K562 (cell line): Measurements from ENCODE around the gene POLN. TPM values are rescaled to one million over a fixed set of nuclear protein-coding genes. Genes with fewer than 3 reads are reported as not detected.

Experiments used
- ATAC-seq: fragments of 200-7000 bp; cut with Tn5 transposase; 3 replicates; pipeline ENCODE4 v1.9.1; 2020; ENCODE audit warnings: moderate library complexity
- BruUV-seq: library from RNA; stranded (reverse); fragments of 400-500 nt; replicated peaks from 2 replicates; lab custom pipeline; 2021; lab: Mats Ljungman, UMichigan
- CTCF ChIA-PET: fragments of 300-600 bp; formaldehyde crosslinking; extraction: SDS; loops from one replicate; lab custom pipeline; 2021; ENCODE audit warnings: low intra/inter-chr PET ratio; lab: Yijun Ruan, JAX
- POLR2A ChIA-PET: fragments of 300-600, 350-650 bp; sonication (Branson Sonifier 250); formaldehyde crosslinking; extraction: SDS; loops from one replicate; lab custom pipeline; 2021; ENCODE audit warnings: antibody characterized with exemption, inconsistent platforms; lab: Yijun Ruan, JAX
- DNase-seq, 4 experiments: peaks; one replicate each; pipeline versions ENCODE4 v3.0.0 to v3.0.0-alpha.2; 2011 to 2018; ENCODE audit warnings: low spot score in 3 of 4, mixed read lengths in 3 of 4; ENCODE audit errors: extremely low read depth in 1 of 4
- FAIRE-seq: peaks from 2 replicates; lab custom pipeline; 2011; peaks lifted over from hg19 to GRCh38; lab: Jason Lieb, UNC
- H2AFZ ChIP-seq: 2 replicates; pipeline ENCODE4 v1.6.0; 2011; ENCODE audit warnings: low read depth, low read length, control low read depth, inconsistent platforms
- H3K27ac ChIP-seq: fragments of 200-600 bp; 3 replicates; pipeline ENCODE4 v1.8.0; 2011; ENCODE audit warnings: low read depth, mild to moderate bottlenecking, control low read depth, inconsistent platforms, low read length, moderate library complexity, mixed read lengths; ENCODE audit errors: extremely low read depth
- H3K27me3 ChIP-seq, 2 experiments: fragments of 300-600 bp in 1 of 2; 2 replicates in 1 of 2; 3 replicates in 1 of 2; pipeline versions ENCODE4 v1.6.0 to v1.8.0; 2011; ENCODE audit warnings: inconsistent platforms in 2 of 2, low read length in 2 of 2, mild to moderate bottlenecking in 1 of 2, mixed read lengths in 1 of 2, moderate library complexity in 1 of 2; ENCODE audit not compliant: control insufficient read depth in 2 of 2, insufficient read depth in 2 of 2
- H3K36me3 ChIP-seq: fragments of 300-600 bp; 3 replicates; pipeline ENCODE4 v1.8.0; 2011; ENCODE audit warnings: mild to moderate bottlenecking, low read length, inconsistent platforms; ENCODE audit not compliant: control insufficient read depth, insufficient read depth
- H3K4me1 ChIP-seq, 2 experiments: fragments of 200-600 bp in 1 of 2; replicated peaks in 1 of 2; 2 replicates in 1 of 2; 3 replicates in 1 of 2; pipeline versions ENCODE4 v1.5.1 to v1.8.0; 2011; ENCODE audit warnings: inconsistent platforms in 2 of 2, low read length in 2 of 2, mild to moderate bottlenecking in 1 of 2, mixed read lengths in 1 of 2, moderate library complexity in 1 of 2; ENCODE audit not compliant: control insufficient read depth in 2 of 2, insufficient read depth in 2 of 2
- H3K4me2 ChIP-seq: 2 replicates; pipeline ENCODE4 v1.6.1; 2011; ENCODE audit warnings: low read length, control low read depth, inconsistent platforms, mixed read lengths; ENCODE audit not compliant: insufficient read depth
- H3K4me3 ChIP-seq: fragments of 200-600 bp; sonication (generic), shearing (Covaris generic); 2 replicates; pipeline ENCODE4 v1.5.1; 2016; ENCODE audit warnings: control low read depth, inconsistent platforms
- H3K79me2 ChIP-seq: fragments of 200-600 bp; 3 replicates; pipeline ENCODE4 v1.8.0; 2011; ENCODE audit warnings: low read length, inconsistent platforms; ENCODE audit not compliant: control insufficient read depth, insufficient read depth
- H3K9ac ChIP-seq, 2 experiments: 2 replicates each; pipeline versions ENCODE4 v1.6.0 to v1.6.1; 2011; ENCODE audit warnings: low read depth in 2 of 2, low read length in 2 of 2, control low read depth in 1 of 2, inconsistent platforms in 1 of 2, mild to moderate bottlenecking in 1 of 2, mixed read lengths in 1 of 2; ENCODE audit not compliant: insufficient read depth in 1 of 2
- H3K9me1 ChIP-seq: one replicate; pipeline ENCODE4 v1.6.0; 2011; ENCODE audit warnings: inconsistent platforms, mild to moderate bottlenecking, low read length, moderate library complexity; ENCODE audit not compliant: control insufficient read depth, insufficient read depth
- H3K9me3 ChIP-seq: replicated peaks from 2 replicates; pipeline ENCODE4 v1.5.1; 2011; ENCODE audit warnings: low read depth, low read length, inconsistent platforms; ENCODE audit not compliant: control insufficient read depth, insufficient read depth
- H4K20me1 ChIP-seq: replicated peaks from 2 replicates; pipeline ENCODE4 v1.6.1; 2011; ENCODE audit warnings: low read length, inconsistent platforms, mixed read lengths; ENCODE audit not compliant: control insufficient read depth, insufficient read depth
- C11orf30 ChIP-seq: fragments of 450-650 bp; IDR thresholded peaks from 2 replicates; pipeline ENCODE4 v1.6.1; 2016; ENCODE audit warnings: low read depth, mild to moderate bottlenecking
- HNRNPL ChIP-seq: fragments of 200-400 bp; formaldehyde crosslinking; IDR thresholded peaks from 2 replicates; pipeline ENCODE4 v1.6.1; 2017; ENCODE audit warnings: low read depth, mild to moderate bottlenecking, low read length
- WGBS: fragments of 100-300 bp; shearing (Covaris generic); methylation state at CpG from one replicate; pipeline ENCODE4 v1.1.6; 2016; ENCODE audit warnings: low coverage, mixed read lengths; ENCODE audit not compliant: insufficient coverage; ENCODE audit errors: missing lambda C conversion rate; 5-methylcytosine and 5-hydroxymethylcytosine counted together
- in situ Hi-C: fragments of 300-500 bp; cut with MboI; formaldehyde crosslinking; loops from 4 replicates; pipeline ENCODE4 v1.15.0; 2018; ENCODE audit warnings: inconsistent platforms, mixed read lengths
- intact Hi-C: fragments of 100-400 bp; cut with micrococcal nuclease; formaldehyde crosslinking; loops from 2 replicates; pipeline ENCODE4 v1.14.2; 2022
- polyA plus RNA-seq, 8 experiments: library from polyadenylated mRNA; depleted of rRNA in 4 of 8; stranded (reverse) in 5 of 8; unstranded in 3 of 8; fragments of >200 nt; fragmentation: Nextera tagmentation in 2 of 8; fragmentation: Illumina TruSeq in 1 of 8; extraction: Ambion mirVana in 2 of 8; extraction: Trizol in 1 of 8; gene quantifications; 2 replicates each; pipeline versions ENCODE4 v1.2.1 to v1.2.3, GENCODE V29; 2011 to 2014; ENCODE audit warnings: inconsistent platforms in 1 of 8, missing spikeins in 1 of 8
- total RNA-seq, 7 experiments: library from RNA; depleted of rRNA in 6 of 7; stranded (reverse); fragments of >200 nt in 6 of 7; fragmentation: Illumina TruSeq in 2 of 7; extraction: Trizol in 2 of 7; gene quantifications; 2 replicates each; pipeline versions ENCODE4 v1.2.1 to v1.2.3, GENCODE V29; 2011 to 2021; ENCODE audit warnings: low replicate concordance in 1 of 7
- TF ChIP-seq, protein P1 (sequence below): sonication (generic); formaldehyde crosslinking; IDR thresholded peaks from 2 replicates; pipeline ENCODE4 v1.8.0; 2022; ENCODE audit warnings: mild to moderate bottlenecking, missing genetic modification reagents

Gene POLN
- total and polyA plus RNA-seq, 9 of the 15 experiments (the other 6 are each of a cell fraction or from before 2014, with no cell fraction given): 0.08 to 0.91 (median 0.32) TPM

GRCh38 chr4:2250357-2251072, 8.6 kb upstream of the POLN start:
- 81% methylated on average over 30 of the region's 30 CpGs for WGBS
- H3K27ac ChIP-seq: no peak overlapping the region
- TF ChIP-seq, protein P1, sequence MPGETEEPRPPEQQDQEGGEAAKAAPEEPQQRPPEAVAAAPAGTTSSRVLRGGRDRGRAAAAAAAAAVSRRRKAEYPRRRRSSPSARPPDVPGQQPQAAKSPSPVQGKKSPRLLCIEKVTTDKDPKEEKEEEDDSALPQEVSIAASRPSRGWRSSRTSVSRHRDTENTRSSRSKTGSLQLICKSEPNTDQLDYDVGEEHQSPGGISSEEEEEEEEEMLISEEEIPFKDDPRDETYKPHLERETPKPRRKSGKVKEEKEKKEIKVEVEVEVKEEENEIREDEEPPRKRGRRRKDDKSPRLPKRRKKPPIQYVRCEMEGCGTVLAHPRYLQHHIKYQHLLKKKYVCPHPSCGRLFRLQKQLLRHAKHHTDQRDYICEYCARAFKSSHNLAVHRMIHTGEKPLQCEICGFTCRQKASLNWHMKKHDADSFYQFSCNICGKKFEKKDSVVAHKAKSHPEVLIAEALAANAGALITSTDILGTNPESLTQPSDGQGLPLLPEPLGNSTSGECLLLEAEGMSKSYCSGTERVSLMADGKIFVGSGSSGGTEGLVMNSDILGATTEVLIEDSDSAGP (CRISPR knock-in tag): no peak
- TF ChIP-seq C11orf30: no peak
- peak; percentile 54; the same call in 1 of the 2 replicates for TF ChIP-seq HNRNPL
- TF ChIP-seq, all 486 proteins: peak for 1
- Histone ChIP-seq H3K9ac (no peak overlapping the region), H3K79me2 (no peaks in the 10 kb centered on the region), H4K20me1 (no peaks in the 10 kb centered on the region; the same call in 1 of the 2 replicates), H3K4me2 (no peak overlapping the region), H3K9me3 (no peaks in the 10 kb centered on the region), H3K27me3 (no peaks in the 10 kb centered on the region), H3K9me1 (no peaks in the 10 kb centered on the region), H3K36me3 (no peaks in the 10 kb centered on the region), H3K4me3 (no peak overlapping the region), H2AFZ (no peak overlapping the region), H3K4me1 (peaks cover 0 to 75% of the 10 kb centered on the region in 2 experiments; a peak in 3 of 5 replicates)
- FAIRE-seq: no peak
- intact Hi-C loops (no loop called here), in situ Hi-C loops (no loop called here)
- DNase-seq: no peak
- ChIA-PET CTCF (interaction anchor here (0.7 kb wide), 1 partner anchor 196 kb away, joined by 7 read pairs; no protein-coding TSS in a partner anchor), POLR2A (interaction anchor here (1.0 to 2.4 kb wide), 4 partner anchors 9 to 14 kb away, joined by 3 to 9 read pairs (median 5); partner anchors contain the start of genes HAUS3, MXD4 and POLN)
- no TSS peak for BruUV-seq
- ATAC-seq: no peak
